Ovary (tissue), 9 donors: Measurements from ENCODE around the gene CILP. TPM values are rescaled to one million over a fixed set of nuclear protein-coding genes. Genes with fewer than 3 reads are reported as not detected.

Experiments
- DNase-seq, 5 donors: peaks; one replicate each; pipeline ENCODE4 v3.0.0-alpha.2; 2019 to 2020
- H3K27ac ChIP-seq, 2 donors: fragments of 200-600 bp; one replicate each; pipeline versions ENCODE4 v1.5.1 to v1.8.0; 2019 to 2022
- H3K27me3 ChIP-seq: fragments of 200-600 bp; one replicate; pipeline ENCODE4 v1.8.0; 2022
- H3K36me3 ChIP-seq: fragments of 200-600 bp; sonication (generic); one replicate; pipeline ENCODE4 v1.5.1; 2019
- H3K4me1 ChIP-seq: one replicate; pipeline ENCODE4 v1.8.1; 2013; ENCODE audit warnings: mild to moderate bottlenecking, moderate library complexity; ENCODE audit not compliant: insufficient read depth
- H3K4me3 ChIP-seq: fragments of 200-600 bp; sonication (generic); one replicate; pipeline ENCODE4 v1.5.1; 2017
- H3K9me3 ChIP-seq, 2 donors: fragments of 200-600 bp in 1 of 2; sonication (generic) in 1 of 2; one replicate each; pipeline versions ENCODE4 v1.5.1 to v1.8.1; 2013 to 2019; ENCODE audit warnings: mild to moderate bottlenecking in 1 of 2, moderate library complexity in 1 of 2
- CTCF ChIP-seq, 3 donors: fragments of 450-650 bp in 2 of 3; fragments of 200-600 bp in 1 of 3; IDR thresholded peaks; one replicate each; pipeline versions ENCODE4 v1.5.1 to v1.8.0; 2016 to 2022; ENCODE audit warnings: antibody characterized with exemption in 3 of 3, mild to moderate bottlenecking in 1 of 3
- EP300 ChIP-seq: sonication (generic); formaldehyde crosslinking; IDR thresholded peaks from one replicate; pipeline ENCODE4 v1.6.1; 2017; ENCODE audit warnings: antibody characterized with exemption
- POLR2A ChIP-seq: fragments of 450-650 bp; IDR thresholded peaks from one replicate; pipeline ENCODE4 v1.6.1; 2017; ENCODE audit warnings: antibody characterized with exemption, mild to moderate bottlenecking, moderate library complexity
- WGBS, 3 donors: extraction: QIAGEN DNeasy Blood & Tissue Kit in 1 of 3; methylation state at CpG; one replicate each; pipeline versions ENCODE4 v1.1.5 to v1.1.7; 2013 to 2017; 5-methylcytosine and 5-hydroxymethylcytosine counted together
- intact Hi-C, 4 donors: fragments of 100-400 bp; cut with DNase I; formaldehyde crosslinking; loops; one replicate each; pipeline versions ENCODE4 v1.11.0 to v1.15.1; 2022 to 2023
- polyA plus RNA-seq, 2 donors: library from polyadenylated mRNA; stranded (reverse); fragments of 200-250 nt in 1 of 2; fragments of 350-450 nt in 1 of 2; fragmentation: Illumina TruSeq in 1 of 2; extraction: RNeasy Lipid Tissue Mini Kit (QIAGEN cat#74804) in 1 of 2; gene quantifications; one replicate each; pipeline ENCODE4 v1.2.3, GENCODE V29; 2013 to 2014
- total RNA-seq, 7 donors: library from RNA; depleted of rRNA in 2 of 7; stranded (reverse); fragments of >200 nt in 2 of 7; fragmentation: NEBNext Ultra II Directional in 3 of 7; extraction: Animal tissue kit (Norgen Biotek cat#: 25700) in 3 of 7; gene quantifications; one replicate each; pipeline versions ENCODE4 v1.1.0 to v1.2.4, GENCODE V29; 2016 to 2023
- donor health status: DM: no; HTN: no; CAD: no; lungs with moderate emphysema.
- donor health status: DM: no; HTN: no; CAD: no.
- donor health status: Bipolar disorder and iron deficiency.
- donor health status: DM: yes; HTN: yes; CAD: no.
- donor health status: DM: no; HTN: no; CAD: no.
- donor health status: DM: yes; HTN: yes; CAD: no.

Gene CILP
- total and polyA plus RNA-seq, 9 donors: 1.2 to 34.1 (median 4.6) TPM

- intact Hi-C loops: no loop called here
- no peak for DNase-seq
- peaks cover 4% of the 10 kb centered on the region for H3K4me1 ChIP-seq
- 88 to 93% (median 93%) methylated on average over 3 of the region's 3 CpGs for WGBS, 3 donors
- H3K9me3 ChIP-seq: no peaks in the 10 kb centered on the region
- TF ChIP-seq EP300: no peak
- TF ChIP-seq POLR2A: no peak
- TF ChIP-seq CTCF (IDR thresholded peaks at IDR 0.05): no peak
- no peak overlapping the region for H3K4me3 ChIP-seq
- no peaks in the 10 kb centered on the region for H3K36me3 ChIP-seq
- no peak overlapping the region for H3K27ac ChIP-seq
- H3K27me3 ChIP-seq: no peaks in the 10 kb centered on the region
Measured at GRCh38 chr15:65219137-65219536, 7.9 kb upstream of the CILP start.

GRCh38 chr15:65217526-65218482, 6.5 kb upstream of the CILP start:
- Histone ChIP-seq H3K4me1 (peaks cover 7% of the 10 kb centered on the region), H3K27ac (no peak overlapping the region), H3K4me3 (no peak overlapping the region), H3K27me3 (no peaks in the 10 kb centered on the region), H3K36me3 (no peaks in the 10 kb centered on the region), H3K9me3 (no peaks in the 10 kb centered on the region)
- intact Hi-C loops: no loop called here
- no peak for DNase-seq
- WGBS, 3 donors: 83 to 87% (median 85%) methylated on average over 10 of the region's 10 CpGs
- TF ChIP-seq CTCF (IDR thresholded peaks at IDR 0.05): no peak
- TF ChIP-seq POLR2A: no peak
- TF ChIP-seq EP300: no peak

- Histone ChIP-seq H3K4me1 (peaks cover 18% of the 10 kb centered on the region), H3K27ac (no peak overlapping the region), H3K4me3 (no peak overlapping the region), H3K9me3 (no peaks in the 10 kb centered on the region), H3K27me3 (no peaks in the 10 kb centered on the region), H3K36me3 (no peaks in the 10 kb centered on the region)
- intact Hi-C loops: no loop called here
- DNase-seq: no peak
- TF ChIP-seq EP300 (no peak), CTCF (IDR thresholded peaks at IDR 0.05) (no peak), POLR2A (no peak)
Measured at GRCh38 chr15:65215496-65215895, 4.2 kb upstream of the CILP start.

- no peaks in the 10 kb centered on the region for H3K36me3 ChIP-seq
- no peak overlapping the region for H3K4me3 ChIP-seq
- no peak for TF ChIP-seq POLR2A
- no peak for TF ChIP-seq EP300
- no peak for TF ChIP-seq CTCF (IDR thresholded peaks at IDR 0.05)
- H3K9me3 ChIP-seq: no peaks in the 10 kb centered on the region
- peak in 1 of 5 donors; percentile 23 for DNase-seq
- 17 to 35% (median 23%) methylated on average over 4 of the region's 4 CpGs for WGBS, 3 donors
- peak overlapping the region in 1 of 2 donors; percentile 11 for H3K27ac ChIP-seq
- intact Hi-C loops: no loop called here
- H3K4me1 ChIP-seq: peaks cover 18% of the 10 kb centered on the region
- no peaks in the 10 kb centered on the region for H3K27me3 ChIP-seq
Measured at GRCh38 chr15:65214010-65214409, 2.7 kb upstream of the CILP start.
